OCI-LY7 (cell line): ENCODE results near the gene PIP. TPM values are rescaled to one million over a fixed set of nuclear protein-coding genes. Genes with fewer than 3 reads are reported as not detected.
"Not testable (repeated sequence)": the region's sequence is repeated elsewhere in the genome, so short reads cannot be mapped to it uniquely, and the experiment has no call there.

Experiments
- BruUV-seq: library from RNA; stranded (reverse); fragments of 400-500 nt; replicated peaks from 2 replicates; lab custom pipeline; 2021; lab: Mats Ljungman, UMichigan
- CTCF ChIA-PET: fragments of 300-600 bp; sonication (Branson Sonifier 250); formaldehyde crosslinking; loops from one replicate; lab custom pipeline; 2022; ENCODE audit warnings: antibody characterized with exemption; ENCODE audit not compliant: unreplicated experiment; lab: Charles Lee
- POLR2A ChIA-PET: fragments of 300-600 bp; sonication (Branson Sonifier 250); formaldehyde crosslinking; loops from one replicate; lab custom pipeline; 2022; ENCODE audit warnings: antibody characterized with exemption; lab: Charles Lee
- DNase-seq: peaks from one replicate; pipeline ENCODE4 v3.0.0-alpha.2; 2015; ENCODE audit warnings: low spot score
- H2AFZ ChIP-seq: fragments of 200-600 bp; sonication (generic), shearing (Covaris generic); 2 replicates; pipeline ENCODE4 v1.6.1; 2014; ENCODE audit warnings: mild to moderate bottlenecking, antibody characterized with exemption, low read length, moderate library complexity
- H3K27ac ChIP-seq: fragments of 200-600 bp; sonication (generic); 2 replicates; pipeline ENCODE4 v1.5.1; 2014; ENCODE audit warnings: mixed run types, low read depth, mild to moderate bottlenecking, moderate library complexity, low read length, inconsistent platforms; ENCODE audit not compliant: poor library complexity, severe bottlenecking
- H3K36me3 ChIP-seq: fragments of 200-600 bp; sonication (generic); 2 replicates; pipeline ENCODE4 v1.6.1; 2014; ENCODE audit warnings: mild to moderate bottlenecking, antibody characterized with exemption, low read length, moderate library complexity, mixed read lengths; ENCODE audit not compliant: insufficient read depth
- H3K4me1 ChIP-seq: fragments of 200-600 bp; sonication (generic); 2 replicates; pipeline ENCODE4 v1.5.1; 2014; ENCODE audit warnings: mild to moderate bottlenecking, low read length; ENCODE audit not compliant: insufficient read depth, poor library complexity, severe bottlenecking
- H3K4me2 ChIP-seq: fragments of 200-600 bp; sonication (generic); 2 replicates; pipeline ENCODE4 v1.6.1; 2014; ENCODE audit warnings: mild to moderate bottlenecking, low read length
- H3K4me3 ChIP-seq: fragments of 200-600 bp; sonication (generic); 2 replicates; pipeline ENCODE4 v1.5.1; 2014; ENCODE audit warnings: mild to moderate bottlenecking, low read depth, low read length; ENCODE audit not compliant: poor library complexity, severe bottlenecking
- H3K79me2 ChIP-seq: fragments of 200-600 bp; sonication (generic); 2 replicates; pipeline ENCODE4 v1.6.1; 2016; ENCODE audit warnings: low read depth, mild to moderate bottlenecking, low read length, moderate library complexity, mixed read lengths; ENCODE audit not compliant: insufficient read depth
- H3K9me2 ChIP-seq: fragments of 200-600 bp; sonication (generic); 2 replicates; pipeline ENCODE4 v1.6.1; 2016; ENCODE audit warnings: mild to moderate bottlenecking, low read length, mixed read lengths; ENCODE audit not compliant: insufficient read depth
- H3K9me3 ChIP-seq: fragments of 200-600 bp; sonication (generic); 2 replicates; pipeline ENCODE4 v1.6.1; 2014; ENCODE audit warnings: mild to moderate bottlenecking, mixed run types, low read length, mixed read lengths
- H4K20me1 ChIP-seq: fragments of 200-600 bp; sonication (generic); 2 replicates; pipeline ENCODE4 v1.6.1; 2014; ENCODE audit warnings: mild to moderate bottlenecking, antibody characterized with exemption, low read length, moderate library complexity, mixed read lengths; ENCODE audit not compliant: insufficient read depth
- CTCF ChIP-seq: fragments of 200-600 bp; sonication (generic); conservative IDR thresholded peaks from 2 replicates; pipeline ENCODE4 v1.5.1; 2014; ENCODE audit warnings: mild to moderate bottlenecking, antibody characterized with exemption, low read length, moderate library complexity, mixed read lengths
- EZH2phosphoT487 ChIP-seq: fragments of 200-600 bp; sonication (generic); IDR thresholded peaks from 2 replicates; pipeline ENCODE4 v1.6.1; 2018; ENCODE audit warnings: low read depth, borderline replicate concordance, mild to moderate bottlenecking, mixed run types, antibody characterized with exemption, low read length, moderate library complexity, mixed read lengths
- intact Hi-C: fragments of 100-400 bp; cut with micrococcal nuclease; formaldehyde crosslinking; loops from one replicate; pipeline ENCODE4 v1.10.0; 2022; ENCODE audit not compliant: unreplicated experiment
- total RNA-seq, 2 experiments: library from RNA; depleted of rRNA in 1 of 2; stranded (reverse); fragments of >200 nt in 1 of 2; shearing (Covaris generic) in 1 of 2; gene quantifications; 2 replicates each; pipeline ENCODE4 v1.2.3, GENCODE V29; 2014 to 2022

Gene PIP
- total RNA-seq, 2 experiments from 2014 or later: not detected

GRCh38 chr7:143096146-143096545 lies 35.7 kb upstream of the PIP start:
- no peak overlapping the region for H2AFZ ChIP-seq
- no peaks in the 10 kb centered on the region for H4K20me1 ChIP-seq
- CTCF ChIA-PET: no interaction called here
- no peaks in the 10 kb centered on the region for H3K9me2 ChIP-seq
- BruUV-seq: no TSS peak
- no peaks in the 10 kb centered on the region for H3K79me2 ChIP-seq
- intact Hi-C loops: no loop called here
- H3K36me3 ChIP-seq: no peaks in the 10 kb centered on the region; the same call in 1 of the 2 replicates
- TF ChIP-seq EZH2phosphoT487 (no peak), CTCF (no peak)
- H3K9me3 ChIP-seq: peaks cover 36% of the 10 kb centered on the region
- H3K4me2 ChIP-seq: no peak overlapping the region
- DNase-seq: no peak
- H3K4me3 ChIP-seq: no peak overlapping the region
- POLR2A ChIA-PET: no interaction called here
- H3K4me1 ChIP-seq: peaks cover 9% of the 10 kb centered on the region
- H3K27ac ChIP-seq: no peak overlapping the region

DNA sequence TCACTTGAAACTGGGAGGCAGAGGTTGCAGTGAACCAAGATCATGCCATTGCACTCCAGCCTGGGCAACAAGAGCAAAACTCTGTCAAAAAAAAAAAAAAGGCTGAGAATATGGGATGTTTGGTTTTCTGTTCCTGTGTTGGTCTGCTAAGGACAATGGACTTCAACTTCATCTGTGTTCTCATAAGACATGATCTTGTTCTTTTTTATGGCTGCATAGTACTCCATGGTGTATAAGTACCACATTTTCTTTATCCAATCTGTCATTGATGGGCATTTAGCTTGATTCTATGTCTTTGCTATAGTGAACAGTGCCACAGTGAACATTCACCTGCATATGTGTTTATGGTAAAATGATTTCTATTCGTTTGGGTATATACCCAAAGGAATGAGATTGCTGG lies 32.3 kb upstream of the PIP start:
- CTCF ChIA-PET, H3K4me1 ChIP-seq, H3K27ac ChIP-seq, BruUV-seq, H3K4me3 ChIP-seq, intact Hi-C loops, H3K36me3 ChIP-seq, H4K20me1 ChIP-seq, DNase-seq, H3K4me2 ChIP-seq, H3K79me2 ChIP-seq, H3K9me2 ChIP-seq, H2AFZ ChIP-seq: not testable (repeated sequence)
- POLR2A ChIA-PET: interaction anchor here (1.3 to 1.4 kb wide), 2 partner anchors 16 to 19 kb away, joined by 3 to 6 read pairs; no protein-coding TSS in a partner anchor
- peaks cover 36% of the 10 kb centered on the region for H3K9me3 ChIP-seq

DNA sequence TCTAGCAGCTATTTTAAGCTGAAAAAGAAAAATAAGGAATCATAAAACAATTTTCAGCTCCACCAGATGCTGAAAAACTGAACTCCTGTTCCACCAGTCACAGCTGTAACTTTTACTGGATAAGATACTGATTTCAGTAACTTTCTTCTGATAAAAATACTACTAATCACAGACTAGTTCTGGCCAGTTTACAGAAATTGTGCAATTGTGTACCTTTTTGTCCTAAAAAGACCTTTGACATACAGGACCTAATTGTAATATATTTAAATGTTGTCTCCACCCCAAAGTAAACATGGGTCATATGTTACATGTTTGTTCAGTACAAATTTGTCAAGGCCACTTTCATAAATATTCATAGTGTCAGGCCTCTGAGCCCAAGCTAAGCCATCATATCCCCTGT lies 27.1 kb upstream of the PIP start:
- ChIA-PET POLR2A (interaction anchor here (1.5 kb wide), 1 partner anchor 25 kb away, joined by 3 read pairs; no protein-coding TSS in a partner anchor), CTCF (no interaction called here)
- TF ChIP-seq CTCF (no peak), EZH2phosphoT487 (no peak)
- intact Hi-C loops: no loop called here
- Histone ChIP-seq H3K79me2 (no peaks in the 10 kb centered on the region), H3K27ac (no peak overlapping the region), H3K4me2 (no peak overlapping the region), H4K20me1 (no peaks in the 10 kb centered on the region), H3K9me2 (no peaks in the 10 kb centered on the region), H3K4me1 (no peaks in the 10 kb centered on the region), H3K36me3 (no peaks in the 10 kb centered on the region), H3K9me3 (peaks cover 8% of the 10 kb centered on the region; the same call in 1 of the 2 replicates), H2AFZ (no peak overlapping the region), H3K4me3 (no peak overlapping the region)
- no TSS peak for BruUV-seq
- DNase-seq: no peak

- H3K4me1 ChIP-seq, H3K4me3 ChIP-seq, H4K20me1 ChIP-seq, BruUV-seq, H3K9me3 ChIP-seq, H3K4me2 ChIP-seq, CTCF ChIA-PET, DNase-seq, H3K79me2 ChIP-seq, H3K36me3 ChIP-seq, H3K27ac ChIP-seq, H3K9me2 ChIP-seq, H2AFZ ChIP-seq, intact Hi-C loops: not testable (repeated sequence)
- POLR2A ChIA-PET: interaction anchor here (0.5 kb wide), 1 partner anchor 135 kb away, joined by 3 read pairs; no protein-coding TSS in a partner anchor
These were observed 23.9 kb upstream of the PIP start for GRCh38 chr7:143108019-143108418.
